NCI-H2107 treated with DMSO at 0.1 percent for 48 hours (cell line): Measurements from ENCODE around the gene ZCCHC8.
A peak's percentile ranks its signal among the peaks of the same experiment; 100 is the strongest.
"Not testable (repeated sequence)": the region's sequence is repeated elsewhere in the genome, so short reads cannot be mapped to it uniquely, and the experiment has no call there.

Source experiments
- DNase-seq: peaks from one replicate; lab custom pipeline; 2025; ENCODE audit not compliant: unreplicated experiment; lab: John Stamatoyannopoulos, UW

ZCCHC8 gene

DNA sequence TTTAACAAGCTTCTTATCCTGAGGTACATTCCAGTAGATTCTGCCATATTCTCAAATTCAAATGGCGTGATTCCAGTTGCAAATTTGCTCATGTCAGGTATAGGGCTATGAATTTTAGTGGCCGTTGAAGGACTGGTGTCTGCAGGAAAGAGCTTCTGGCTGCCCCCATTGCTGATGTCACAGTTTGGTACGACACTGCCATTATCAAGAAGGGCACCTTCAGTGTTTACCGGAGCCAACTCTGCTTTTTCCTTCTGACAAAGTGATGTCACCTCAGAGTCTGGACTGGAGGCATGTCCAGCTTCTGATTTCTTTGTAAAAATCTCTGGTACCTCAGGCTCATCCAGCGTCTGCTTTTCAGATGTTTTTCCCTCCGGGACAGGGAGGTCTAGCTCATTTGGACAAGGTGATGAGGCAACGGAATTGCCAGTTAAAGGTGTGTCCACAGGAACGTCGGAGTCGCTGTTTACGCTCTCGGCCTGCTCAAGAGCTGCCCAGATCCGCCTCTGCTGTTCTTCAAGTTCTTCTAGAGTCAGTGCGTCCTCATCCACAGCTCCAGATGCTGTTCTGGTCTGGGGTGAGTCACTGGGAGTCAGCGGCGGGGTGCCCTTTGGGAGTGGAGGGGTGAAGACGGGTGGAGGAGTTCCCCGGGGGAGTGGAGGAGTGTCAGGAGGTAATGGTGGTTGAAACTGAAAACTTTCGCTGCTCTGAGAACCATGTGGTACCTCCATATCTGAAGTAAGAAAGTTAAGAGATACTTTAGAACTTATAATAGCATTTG, 27.0 kb downstream of the ZCCHC8 start:
- DNase-seq, result no peak

DNA sequence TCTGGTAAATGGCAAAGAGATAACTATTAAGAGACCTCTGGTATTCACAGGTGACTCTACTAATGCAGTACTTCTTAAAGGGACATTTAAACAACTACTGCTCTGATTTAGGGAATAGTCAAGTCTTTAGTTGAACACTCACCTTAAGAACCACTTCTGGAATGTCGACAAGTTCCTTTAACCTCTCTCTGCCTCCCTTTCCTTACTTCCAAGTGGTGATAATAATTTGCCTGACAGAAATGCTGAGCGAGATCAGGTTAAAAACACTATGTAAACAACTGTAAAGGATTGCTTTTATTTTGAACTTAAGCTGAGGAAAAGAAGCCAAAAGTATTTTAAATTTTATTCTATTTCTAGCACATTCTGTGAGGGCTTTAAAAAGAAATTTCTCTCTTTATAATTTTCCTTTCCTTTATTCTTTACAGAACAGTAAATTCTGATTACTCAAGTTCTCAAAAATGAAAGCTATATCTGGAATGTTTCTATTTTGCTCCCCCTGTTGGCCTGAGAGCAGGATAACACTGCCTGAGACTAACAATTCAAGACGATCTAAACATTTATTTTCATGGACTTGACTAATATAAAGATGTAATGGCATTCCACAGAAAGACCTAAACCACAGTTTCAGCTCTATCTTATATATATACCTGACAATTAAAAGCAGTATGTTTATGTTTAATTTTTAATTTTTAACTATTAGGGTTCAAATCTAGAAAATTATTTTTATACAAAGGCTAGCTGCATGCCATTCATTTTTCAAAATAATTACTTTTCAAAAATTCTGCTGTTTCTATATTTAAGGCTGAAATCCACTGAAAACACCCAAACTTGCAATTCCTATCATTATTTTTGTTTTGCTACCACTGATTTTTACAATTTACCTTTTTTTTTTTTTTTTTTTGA, 29.2 kb downstream of the ZCCHC8 start:
- DNase-seq, result peak; percentile 65

GRCh38 chr12:122470576-122470975, 30.2 kb downstream of the ZCCHC8 start:
- DNase-seq, result not testable (repeated sequence)

DNA sequence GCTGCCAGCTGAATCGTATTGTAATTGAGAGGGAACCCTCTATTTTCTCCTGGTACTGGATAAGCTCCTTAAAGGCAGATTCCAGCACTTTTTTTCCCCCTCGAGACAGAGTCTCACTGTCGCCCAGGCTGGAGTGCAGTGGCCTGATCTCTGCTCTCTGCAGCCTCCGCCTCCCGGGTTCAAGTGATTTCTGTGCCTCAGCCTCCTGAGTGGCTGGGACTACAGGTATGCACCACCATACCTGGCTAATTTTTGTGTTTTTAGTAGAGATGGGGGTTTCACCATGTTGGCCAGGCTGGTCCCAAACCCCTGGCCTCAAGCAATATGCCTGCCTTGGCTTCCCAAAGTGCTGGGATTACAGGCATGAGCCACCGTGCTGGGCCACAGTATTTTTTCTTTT, 30.9 kb downstream of the ZCCHC8 start:
- DNase-seq, result not testable (repeated sequence)

DNA sequence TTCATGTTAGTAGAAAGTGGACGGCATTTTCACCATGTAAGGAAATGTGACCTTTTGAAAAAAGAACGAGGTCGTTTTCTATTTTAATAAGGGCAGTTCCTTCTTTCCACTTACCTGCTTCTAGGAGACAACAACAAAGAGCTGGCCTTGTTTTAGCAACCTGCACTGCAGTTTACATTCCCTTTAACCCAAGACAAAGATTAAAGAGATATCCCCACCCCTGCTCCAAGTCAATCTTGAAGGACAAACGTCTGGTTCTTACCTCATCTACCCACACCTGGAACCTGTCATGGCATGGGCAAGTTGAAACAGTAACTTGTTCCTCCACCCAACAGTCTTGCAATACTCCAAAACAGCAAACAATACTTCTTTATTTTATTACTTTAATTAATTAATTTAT, 32.7 kb downstream of the ZCCHC8 start:
- DNase-seq, result no peak

DNA sequence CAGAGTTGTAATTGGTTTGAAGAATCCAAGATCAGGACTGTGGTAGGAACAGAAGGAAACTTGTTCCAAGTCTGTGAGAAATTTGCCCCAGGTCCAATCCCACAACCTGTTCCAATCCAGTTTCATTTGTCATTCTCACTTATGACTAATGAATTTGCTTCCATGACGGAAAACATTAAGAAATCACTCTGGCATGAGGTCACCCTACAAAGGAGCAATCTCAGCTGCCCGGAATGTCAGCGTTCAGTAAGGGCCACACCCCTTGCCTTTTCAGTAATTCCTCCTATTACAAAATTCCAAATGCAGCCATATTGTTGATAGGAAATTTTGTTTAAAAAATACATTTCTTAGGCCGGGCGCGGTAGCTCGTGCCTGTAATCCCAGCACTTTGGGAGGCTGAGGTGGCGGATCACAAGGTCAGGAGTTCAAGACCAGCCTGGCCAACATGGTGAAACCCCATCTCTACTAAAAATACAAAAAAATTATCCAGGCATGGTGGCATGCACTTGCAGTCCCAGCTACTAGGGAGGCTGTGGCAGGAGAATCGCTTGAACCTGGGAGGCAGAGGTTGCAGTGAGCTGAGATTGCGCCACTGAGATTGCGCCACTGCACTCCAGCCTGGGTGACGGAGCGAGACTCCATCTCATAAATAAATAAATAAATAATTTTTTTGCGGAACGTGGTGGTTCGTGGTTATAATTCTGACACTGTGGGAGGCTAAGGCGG, 36.3 kb downstream of the ZCCHC8 start:
- not testable (repeated sequence) for DNase-seq

GRCh38 chr12:122460641-122461040, 40.1 kb downstream of the ZCCHC8 start:
- no peak for DNase-seq

DNA sequence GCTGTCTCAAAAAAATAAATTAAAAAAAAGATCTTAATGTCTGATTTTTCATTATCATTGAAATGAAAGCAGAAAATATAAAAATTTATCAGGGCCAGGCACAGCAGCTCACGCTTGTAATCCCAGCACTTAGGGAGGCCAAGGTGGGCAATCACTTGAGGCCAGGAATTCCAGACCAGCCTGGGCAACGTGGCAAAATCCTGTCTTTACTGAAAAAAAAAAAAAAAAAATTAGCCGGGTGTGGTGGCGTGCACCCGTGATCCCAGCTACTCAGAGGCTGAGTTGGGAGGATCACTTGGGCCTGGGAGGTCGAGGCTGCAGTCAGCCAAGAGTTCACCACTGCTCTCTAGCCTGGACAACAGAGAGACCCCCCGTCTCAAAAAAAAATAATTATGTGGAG, 40.7 kb downstream of the ZCCHC8 start:
- no peak for DNase-seq

- no peak for DNase-seq
Observed at GRCh38 chr12:122459211-122459610, 41.5 kb downstream of the ZCCHC8 start.

- no peak for DNase-seq
Observed at GRCh38 chr12:122458105-122459035, 42.4 kb downstream of the ZCCHC8 start.

GRCh38 chr12:122457627-122458026, 43.1 kb downstream of the ZCCHC8 start:
- DNase-seq, result no peak

- DNase-seq, result no peak
Observed at GRCh38 chr12:122454739-122455138, 46.0 kb downstream of the ZCCHC8 start.

DNA sequence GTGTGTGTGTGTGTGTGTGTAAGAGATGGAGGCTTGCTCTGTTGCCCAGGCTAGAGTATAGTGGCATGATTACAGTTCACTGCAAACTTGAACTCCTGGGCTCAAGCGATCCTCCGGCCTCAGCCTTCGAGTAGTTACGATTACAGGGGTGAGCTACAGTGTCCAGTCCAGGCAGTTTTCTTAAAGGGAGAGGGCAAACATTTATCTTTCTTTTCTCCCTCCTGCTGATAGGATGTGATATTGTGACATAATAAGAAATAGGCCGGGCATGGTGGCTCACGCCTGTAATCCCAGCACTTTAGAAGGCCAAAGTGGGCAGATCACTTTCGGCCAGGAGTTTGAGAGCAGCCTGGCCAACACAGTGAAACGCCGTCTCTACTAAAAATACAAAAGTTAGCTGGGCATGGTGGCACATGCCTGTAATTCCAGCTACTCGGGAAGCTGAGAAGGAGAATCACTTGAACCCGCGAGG, 46.4 kb downstream of the ZCCHC8 start:
- DNase-seq, result no peak

DNA sequence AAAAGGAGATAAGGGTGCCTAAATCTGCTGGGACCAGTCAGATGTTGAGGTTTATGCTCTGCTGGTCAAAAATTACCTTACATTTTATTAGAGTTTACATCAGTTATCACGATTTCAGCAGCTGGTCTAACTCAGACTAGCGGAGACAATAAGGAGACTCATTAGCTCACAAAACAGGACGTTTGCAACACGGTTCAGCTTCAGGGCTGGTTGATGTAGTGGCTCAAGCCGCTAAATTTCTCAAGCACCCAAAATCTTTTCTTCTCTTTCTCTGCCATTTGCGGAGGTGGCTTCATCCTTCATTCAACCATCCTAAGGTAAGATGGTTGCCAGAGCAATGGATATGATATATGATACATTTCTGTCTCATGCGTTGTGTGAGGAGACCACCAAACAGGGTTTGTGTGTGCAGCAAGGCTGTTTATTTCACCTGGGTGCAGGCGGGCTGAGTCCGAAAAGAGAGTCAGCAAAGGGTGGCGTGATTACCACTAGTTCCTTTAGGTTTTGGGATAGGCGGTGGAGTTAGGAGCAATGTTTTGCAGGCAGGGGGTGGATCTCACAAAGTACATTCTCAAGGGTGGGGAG, 47.9 kb downstream of the ZCCHC8 start:
- no peak for DNase-seq

GRCh38 chr12:122449317-122449716, 51.4 kb downstream of the ZCCHC8 start:
- no peak for DNase-seq

DNA sequence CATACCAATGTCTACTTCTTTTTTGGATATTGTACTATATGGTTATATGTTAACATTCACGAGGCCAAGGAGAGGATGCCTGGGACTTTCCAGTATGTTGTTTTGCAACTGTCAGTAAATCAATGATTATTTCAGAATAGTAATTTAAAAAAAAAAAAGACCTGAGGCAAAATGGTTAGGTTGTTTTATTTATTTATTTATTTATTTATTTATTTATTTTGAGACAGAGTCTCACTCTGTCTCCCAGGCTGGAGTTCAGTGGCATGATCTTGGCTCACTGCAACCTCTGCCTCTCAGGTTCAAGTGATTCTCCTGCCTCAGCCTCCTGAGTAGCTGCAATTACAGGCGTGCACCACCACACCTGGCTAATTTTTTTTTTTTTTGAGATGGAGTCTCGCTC, 52.9 kb downstream of the ZCCHC8 start:
- not testable (repeated sequence) for DNase-seq

- not testable (repeated sequence) for DNase-seq
Observed at GRCh38 chr12:122446390-122446789, 54.3 kb downstream of the ZCCHC8 start.

DNA sequence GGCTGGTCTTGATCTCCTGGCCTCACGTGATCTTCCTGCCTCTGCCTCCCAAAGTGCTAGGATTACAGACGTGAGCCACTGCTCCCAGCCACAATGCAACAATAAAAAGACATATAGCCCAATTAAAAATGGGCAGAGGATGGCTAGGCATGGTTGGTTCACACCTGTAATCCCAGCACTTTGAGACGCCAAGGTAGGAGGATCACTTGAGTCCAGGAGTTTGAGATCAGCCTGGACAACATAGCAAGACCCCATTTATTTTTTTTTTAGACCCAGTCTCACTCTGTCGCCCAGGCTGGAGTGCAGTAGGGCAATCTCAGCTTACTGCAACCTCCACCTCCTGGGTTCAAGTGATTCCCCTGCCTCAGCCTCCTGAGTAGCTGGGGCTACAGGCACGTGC, 56.7 kb downstream of the ZCCHC8 start:
- DNase-seq, result not testable (repeated sequence)

- DNase-seq, result not testable (repeated sequence)
Observed at GRCh38 chr12:122438822-122439221, 61.9 kb downstream of the ZCCHC8 start.

GRCh38 chr12:122437656-122438121, 63.0 kb downstream of the ZCCHC8 start:
- peak; percentile 73 for DNase-seq
